VCaP (cell line): ENCODE data around the gene REEP3.

Experiments
- H3K27ac ChIP-seq: fragments of 450-650 bp; 2 replicates; pipeline ENCODE4 v1.5.1; 2017
- CTCF ChIP-seq: fragments of 450-650 bp; conservative IDR thresholded peaks from 2 replicates; pipeline ENCODE4 v1.5.1; 2017; ENCODE audit warnings: mild to moderate bottlenecking, moderate library complexity

Gene REEP3

GRCh38 chr10:63539377-63539776 is 18.2 kb downstream of the REEP3 start:
- H3K27ac ChIP-seq: no peak overlapping the region
- TF ChIP-seq CTCF: no peak

GRCh38 chr10:63539994-63540393 is 18.8 kb downstream of the REEP3 start:
- no peak overlapping the region for H3K27ac ChIP-seq

GRCh38 chr10:63542835-63543575 is 21.8 kb downstream of the REEP3 start:
- H3K27ac ChIP-seq: no peak overlapping the region
- TF ChIP-seq CTCF: no peak

More at GRCh38 chr10:63539994-63540393, 18.8 kb downstream of the REEP3 start:
- no peak for TF ChIP-seq CTCF

GRCh38 chr10:63543576-63543962 is 22.4 kb downstream of the REEP3 start:
- TF ChIP-seq CTCF: no peak
- no peak overlapping the region for H3K27ac ChIP-seq

GRCh38 chr10:63544418-63544817 is 23.2 kb downstream of the REEP3 start:
- no peak overlapping the region for H3K27ac ChIP-seq
- no peak for TF ChIP-seq CTCF

- no peak for TF ChIP-seq CTCF
- H3K27ac ChIP-seq: no peak overlapping the region
Observed at GRCh38 chr10:63547628-63548360, 26.6 kb downstream of the REEP3 start.

- no peak overlapping the region for H3K27ac ChIP-seq
- TF ChIP-seq CTCF: no peak
Observed at GRCh38 chr10:63548860-63549259, 27.7 kb downstream of the REEP3 start.
